Right kidney (tissue), 1 donor: Measurements from ENCODE around the gene DCP2.

ENCODE experiments used
- DNase-seq: peaks from one replicate; pipeline ENCODE4 v3.0.0-alpha.2; 2016

The DCP2 gene

DNA sequence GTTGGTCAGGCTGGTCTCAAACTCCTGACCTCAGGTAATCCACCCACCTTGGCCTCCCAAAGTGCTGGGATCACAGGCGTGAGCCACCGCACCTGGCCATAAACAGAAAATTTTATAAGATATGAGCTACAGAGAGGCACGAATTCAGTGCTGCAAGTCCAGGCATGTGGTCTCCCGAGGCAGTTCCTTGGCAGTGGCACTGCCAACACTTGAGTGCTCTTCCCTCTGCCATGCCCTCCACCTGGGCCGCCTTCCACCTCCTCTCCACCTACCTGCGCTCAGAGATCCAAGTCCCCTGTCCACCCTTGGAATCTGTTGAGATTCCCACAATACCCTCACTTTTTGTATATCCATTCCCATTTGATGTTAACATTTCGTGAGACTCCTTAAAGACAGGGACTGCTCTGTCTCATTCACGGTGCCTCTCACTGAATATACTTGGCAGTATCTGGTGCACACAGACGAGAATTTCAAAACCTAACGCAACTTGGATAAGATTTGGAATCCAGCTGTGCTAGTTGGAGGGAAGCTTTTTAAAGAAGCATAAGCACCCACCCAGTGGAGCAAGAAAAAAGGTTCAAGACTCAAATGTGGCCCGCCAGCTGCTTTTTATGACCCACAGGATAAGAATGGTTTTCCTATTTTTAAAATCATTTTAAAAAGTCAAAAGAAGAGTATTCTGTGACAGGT lies 68.3 kb downstream of the DCP2 start:
- DNase-seq, result no peak

GRCh38 chr5:113047234-113047633 lies 70.6 kb downstream of the DCP2 start:
- DNase-seq, result no peak

GRCh38 chr5:113047733-113048652 lies 71.4 kb downstream of the DCP2 start:
- DNase-seq, result no peak

DNA sequence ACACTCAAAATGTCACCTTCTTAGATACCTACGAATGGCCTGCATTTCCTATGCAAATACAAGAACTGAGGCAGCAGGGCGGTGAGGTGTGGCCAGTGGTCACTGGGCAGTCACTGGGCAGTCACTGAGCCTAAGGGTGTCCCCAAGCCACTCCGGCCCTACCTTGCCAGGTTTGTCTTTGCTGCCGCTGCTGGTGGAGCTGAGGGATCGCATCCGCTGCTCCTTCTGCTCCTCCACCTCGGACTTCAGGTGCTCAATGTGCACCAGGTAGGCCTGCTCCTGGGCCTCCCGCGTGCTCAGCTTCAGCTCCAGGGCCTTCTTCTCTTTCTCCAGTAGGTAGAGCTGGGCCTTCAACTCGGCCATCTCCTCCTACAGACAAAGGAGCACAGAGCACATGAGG lies 72.3 kb downstream of the DCP2 start:
- DNase-seq, result no peak

GRCh38 chr5:113050721-113051382 lies 74.3 kb downstream of the DCP2 start:
- DNase-seq, result no peak

- DNase-seq, result no peak
Measured at GRCh38 chr5:113052041-113052795, 75.6 kb downstream of the DCP2 start.

- no peak for DNase-seq
Measured at GRCh38 chr5:113053511-113053995, 77.0 kb downstream of the DCP2 start.

DNA sequence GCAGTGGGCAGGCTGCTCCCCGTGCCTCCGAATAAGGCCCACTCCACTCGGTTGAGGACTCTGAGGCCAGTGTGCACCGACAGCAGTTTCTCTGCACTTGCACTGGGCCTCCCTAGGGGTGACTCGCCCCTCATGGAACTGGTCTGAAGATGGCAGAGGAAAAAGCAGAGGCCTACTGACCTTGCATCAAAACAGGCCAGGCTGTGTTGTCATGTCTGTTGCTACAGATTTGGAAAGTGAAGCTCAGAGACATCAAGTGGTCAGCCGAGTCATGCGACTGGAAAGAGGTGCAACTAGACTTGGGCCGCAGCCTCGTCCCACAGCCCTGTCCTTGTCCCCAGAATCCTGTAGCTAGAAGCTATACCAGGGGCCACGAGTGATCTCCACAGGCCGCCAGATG lies 78.3 kb downstream of the DCP2 start:
- no peak for DNase-seq

DNA sequence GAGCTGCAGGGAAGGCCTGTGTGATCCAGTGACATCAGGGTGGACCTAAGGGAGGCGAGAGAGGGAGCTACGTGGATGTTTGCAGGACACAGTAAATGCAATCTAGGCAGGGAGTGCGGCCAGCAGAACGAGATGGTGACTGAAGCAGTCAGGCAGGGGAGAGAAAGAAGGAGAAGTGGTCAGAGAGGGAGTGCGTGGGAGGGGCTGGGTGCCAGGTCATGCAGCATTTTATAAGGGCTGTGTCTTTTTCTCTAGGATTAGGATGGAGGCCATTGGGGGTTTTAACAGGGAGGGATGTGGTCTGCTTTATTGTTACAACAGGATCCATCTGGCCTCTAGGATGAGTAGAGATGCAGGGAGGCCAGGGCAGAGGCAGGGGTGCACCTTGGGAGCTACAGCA lies 80.4 kb downstream of the DCP2 start:
- no peak for DNase-seq

DNA sequence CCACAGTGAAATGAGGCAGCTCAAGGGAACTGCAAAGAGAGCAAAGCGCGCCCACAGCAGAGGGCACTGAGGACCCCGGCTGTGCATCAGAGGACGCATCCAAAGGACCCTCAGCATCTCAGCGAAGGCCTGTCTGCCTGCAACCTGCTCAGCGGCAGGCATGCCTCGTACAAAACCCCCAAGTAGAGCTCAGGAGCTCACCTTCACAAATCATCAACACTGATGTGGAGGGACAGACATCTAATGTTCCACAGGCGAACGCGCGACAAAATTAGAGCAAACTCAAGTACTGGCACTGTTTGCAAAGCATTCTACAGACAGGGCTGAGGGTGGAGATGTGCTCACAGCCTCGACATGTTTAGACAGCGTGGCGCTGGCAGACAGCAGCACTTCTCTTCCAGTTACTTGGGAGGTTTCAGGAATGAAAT lies 81.0 kb downstream of the DCP2 start:
- no peak for DNase-seq

GRCh38 chr5:113058269-113058668 lies 81.7 kb downstream of the DCP2 start:
- DNase-seq, result no peak

DNA sequence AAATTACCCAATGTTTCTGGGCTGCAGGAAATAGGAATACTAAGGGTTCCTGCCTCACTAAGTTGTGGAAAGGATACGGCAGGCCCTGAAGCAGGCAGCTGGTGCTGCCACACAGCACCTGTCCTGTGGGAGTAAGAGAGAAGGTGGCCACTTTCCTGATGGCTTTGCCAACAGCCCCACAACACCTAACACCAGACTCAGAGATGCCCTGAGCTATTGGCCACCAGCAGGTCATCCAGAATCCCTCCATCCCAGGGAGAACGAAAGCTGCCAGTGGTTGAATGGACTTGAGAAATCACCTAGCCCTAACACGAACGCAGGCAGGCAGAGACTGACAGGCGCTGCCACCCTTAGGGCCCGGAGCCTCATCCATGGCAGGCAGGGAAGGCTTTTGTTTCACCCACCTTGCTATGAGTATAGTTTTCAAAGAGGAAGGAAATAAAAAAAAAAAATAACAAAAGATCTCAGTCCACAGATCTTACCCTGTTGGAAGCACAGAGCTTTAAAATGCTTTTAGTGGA lies 82.2 kb downstream of the DCP2 start:
- peak; percentile 42 for DNase-seq

DNA sequence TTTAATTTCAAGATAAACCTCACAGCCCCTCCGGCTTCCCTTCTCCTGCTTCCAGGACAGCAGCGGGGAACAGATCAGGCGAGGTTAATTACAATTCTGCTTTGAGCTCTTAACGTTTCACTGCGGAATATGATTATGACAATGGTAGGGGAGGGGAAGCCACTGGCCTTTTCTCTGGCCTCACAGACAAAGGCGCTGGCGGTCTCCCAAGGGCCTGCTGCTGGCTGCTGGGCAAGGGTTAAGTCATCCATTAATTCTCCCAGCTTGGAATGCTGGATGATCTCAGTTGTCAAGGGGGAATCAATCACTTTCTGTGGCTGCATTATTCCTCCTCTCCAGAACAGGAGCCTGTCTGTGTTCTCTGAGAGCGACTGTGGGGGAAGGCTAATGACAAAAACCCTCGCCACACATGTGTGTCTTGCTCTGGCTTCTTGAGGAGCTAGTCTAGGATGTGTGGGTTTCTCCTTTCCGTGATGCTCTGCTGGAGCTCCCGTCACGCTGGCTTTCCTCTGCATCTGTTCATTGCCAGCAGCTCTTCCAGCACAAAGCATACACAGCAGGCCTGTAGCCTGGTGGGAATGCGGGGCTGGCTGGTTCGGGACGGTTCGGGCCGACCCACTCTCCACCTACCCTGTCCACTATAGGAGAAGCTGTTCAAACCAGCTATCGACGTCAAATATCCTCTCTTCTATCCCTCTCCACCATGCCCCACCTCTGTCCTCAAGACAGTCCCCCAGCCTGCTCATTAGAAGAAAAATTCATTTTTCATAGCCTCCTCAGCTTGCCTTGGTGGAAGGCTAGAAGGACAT lies 82.8 kb downstream of the DCP2 start:
- DNase-seq, result peak; percentile 64

DNA sequence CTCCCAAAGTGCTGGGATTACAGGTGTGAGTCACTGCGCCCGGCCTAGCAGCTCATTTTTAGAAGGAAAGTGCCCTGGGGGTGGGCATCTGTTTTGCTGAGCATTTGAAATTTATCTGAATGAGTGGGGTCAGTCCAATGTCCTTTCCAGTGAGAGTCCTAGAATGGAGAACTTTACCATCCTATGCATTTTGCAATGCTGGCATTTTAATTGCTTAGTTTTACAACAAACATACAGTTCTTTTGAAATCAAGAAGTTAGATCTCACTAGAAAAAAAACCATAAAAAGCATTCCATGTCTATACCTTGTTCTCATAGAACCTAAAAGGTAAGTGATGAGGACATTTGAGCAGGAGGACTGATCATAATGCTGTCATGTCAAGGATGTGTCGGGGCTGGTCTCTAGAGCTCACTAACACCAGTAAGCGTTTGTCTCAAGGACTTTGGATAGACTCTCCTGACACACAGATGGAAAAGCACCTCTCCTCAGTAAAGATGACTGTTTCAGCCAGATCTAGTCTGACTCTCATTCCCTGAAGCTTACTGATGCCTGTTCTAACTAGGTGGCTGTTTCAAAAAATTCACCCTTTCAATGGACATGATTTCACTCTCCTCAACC lies 83.9 kb downstream of the DCP2 start:
- DNase-seq, result no peak

DNA sequence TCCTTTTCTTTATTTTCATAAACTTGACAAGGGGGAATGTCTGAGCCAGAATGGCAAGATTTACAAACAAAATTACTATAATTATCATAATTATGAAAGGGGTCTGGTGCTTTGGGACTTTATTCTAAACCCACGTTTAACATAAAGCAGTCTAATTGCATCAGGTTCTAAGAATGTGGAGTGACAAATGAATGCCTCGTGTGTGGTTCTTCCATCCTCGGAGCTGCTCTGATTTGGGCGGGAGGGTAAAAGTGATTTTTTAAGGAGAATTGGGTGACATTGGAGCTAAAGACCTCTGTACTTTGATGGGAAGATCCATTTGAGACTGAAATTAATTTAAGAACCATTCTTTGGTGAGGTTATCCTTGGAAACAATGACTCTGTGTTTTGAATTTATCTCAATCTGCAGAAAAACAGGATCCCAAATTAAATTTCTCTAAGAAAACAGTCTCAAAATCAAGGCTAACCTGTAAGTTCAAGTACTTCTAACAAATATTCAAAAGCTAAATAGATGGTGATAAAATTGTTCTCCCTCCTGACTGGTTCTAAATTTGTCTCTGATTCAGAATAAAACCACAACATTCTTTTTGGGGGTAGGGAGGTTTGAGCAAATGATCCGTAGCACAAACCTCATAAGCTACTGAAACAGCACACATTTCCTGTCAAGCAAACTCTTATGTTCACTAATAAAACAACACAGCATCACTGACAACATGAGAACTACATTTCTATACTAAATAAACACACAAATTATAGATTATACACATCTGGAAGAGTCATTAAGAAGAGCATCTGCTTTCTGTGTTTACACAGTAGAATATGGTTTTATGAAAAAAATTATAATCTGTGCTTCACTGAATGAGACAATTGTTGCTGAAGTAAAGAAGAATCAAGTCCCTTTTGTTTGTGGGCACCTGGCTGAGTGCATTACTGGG lies 85.5 kb downstream of the DCP2 start:
- no peak for DNase-seq

- DNase-seq, result no peak
Measured at GRCh38 chr5:113062869-113063508, 86.4 kb downstream of the DCP2 start.

- no peak for DNase-seq
Measured at GRCh38 chr5:113063927-113064326, 87.3 kb downstream of the DCP2 start.

DNA sequence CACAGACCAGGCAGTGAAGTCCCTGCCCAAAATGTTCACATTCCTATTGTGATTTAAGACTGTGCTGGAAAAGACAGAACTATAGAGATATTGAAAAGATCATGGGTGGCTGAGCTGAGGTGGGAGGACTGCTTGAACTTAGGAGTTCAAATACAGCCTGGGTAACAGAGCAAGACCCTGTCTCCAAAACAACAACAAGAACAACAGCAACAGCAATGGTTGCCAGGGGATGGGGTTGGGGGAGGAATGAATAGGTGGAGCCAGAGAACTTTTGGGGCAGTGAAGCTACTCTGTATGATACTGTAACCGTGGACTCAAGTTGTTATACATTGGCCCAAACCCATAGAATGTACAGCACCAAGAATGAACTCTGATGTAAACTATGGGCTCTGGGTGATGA lies 88.2 kb downstream of the DCP2 start:
- no peak for DNase-seq

DNA sequence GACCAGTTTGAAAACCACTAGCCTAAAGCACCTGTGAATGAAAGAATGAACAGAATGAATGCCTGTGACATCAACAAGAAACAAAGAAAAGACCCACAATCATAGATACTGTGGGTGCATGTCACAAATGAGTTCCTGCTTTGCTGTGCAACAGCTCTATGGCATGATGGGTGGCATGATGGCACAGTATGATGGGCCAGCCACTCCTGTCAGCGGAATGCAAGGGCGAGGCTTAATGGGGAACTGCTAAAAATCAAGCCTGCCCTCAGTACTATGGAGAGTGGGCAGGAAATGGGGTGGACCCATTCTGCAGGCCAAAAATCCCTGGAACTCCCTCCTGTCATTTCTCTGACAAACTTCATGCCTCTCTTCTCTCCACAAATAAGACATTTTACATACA lies 89.0 kb downstream of the DCP2 start:
- no peak for DNase-seq
